ENCODE results near the gene HOXB9. TPM values are rescaled to one million over a fixed set of nuclear protein-coding genes. Genes with fewer than 3 reads are reported as not detected.

Gene HOXB9
- total and polyA plus RNA-seq, 2 experiments from 2014 or later = not detected

DNA sequence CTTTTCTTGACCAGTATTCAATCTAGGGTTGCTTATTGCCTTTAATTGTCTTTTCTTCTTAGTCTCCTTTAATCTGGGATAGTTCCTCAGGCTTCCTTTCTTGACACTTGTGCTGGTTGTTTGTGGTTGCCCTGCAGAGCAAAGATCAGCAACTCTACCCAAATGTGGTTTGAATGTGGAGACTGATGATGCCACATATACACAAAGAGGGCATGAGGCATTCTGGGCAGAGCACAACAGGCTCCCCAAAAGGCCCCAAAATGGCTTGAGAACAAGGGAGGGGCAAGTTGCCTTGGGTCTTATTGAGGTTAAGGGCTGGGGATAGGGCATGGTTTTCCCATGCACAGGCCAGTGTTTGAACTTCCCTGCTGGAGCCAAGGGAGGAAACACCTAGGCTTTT is 29.8 kb upstream of the HOXB9 start (continued):
- TF ChIP-seq POLR2AphosphoS5 (IDR thresholded peaks at IDR 0.05; ENCODE audit: low read depth) = no peak
- no peak for TF ChIP-seq EZH2phosphoT487 (IDR thresholded peaks at IDR 0.05; ENCODE audit: unreplicated experiment)
- no peak for TF ChIP-seq ETS1 (IDR thresholded peaks at IDR 0.05)
- TF ChIP-seq REST (IDR thresholded peaks at IDR 0.05; ENCODE audit: unreplicated experiment) = no peak
- TF ChIP-seq, protein P1, sequence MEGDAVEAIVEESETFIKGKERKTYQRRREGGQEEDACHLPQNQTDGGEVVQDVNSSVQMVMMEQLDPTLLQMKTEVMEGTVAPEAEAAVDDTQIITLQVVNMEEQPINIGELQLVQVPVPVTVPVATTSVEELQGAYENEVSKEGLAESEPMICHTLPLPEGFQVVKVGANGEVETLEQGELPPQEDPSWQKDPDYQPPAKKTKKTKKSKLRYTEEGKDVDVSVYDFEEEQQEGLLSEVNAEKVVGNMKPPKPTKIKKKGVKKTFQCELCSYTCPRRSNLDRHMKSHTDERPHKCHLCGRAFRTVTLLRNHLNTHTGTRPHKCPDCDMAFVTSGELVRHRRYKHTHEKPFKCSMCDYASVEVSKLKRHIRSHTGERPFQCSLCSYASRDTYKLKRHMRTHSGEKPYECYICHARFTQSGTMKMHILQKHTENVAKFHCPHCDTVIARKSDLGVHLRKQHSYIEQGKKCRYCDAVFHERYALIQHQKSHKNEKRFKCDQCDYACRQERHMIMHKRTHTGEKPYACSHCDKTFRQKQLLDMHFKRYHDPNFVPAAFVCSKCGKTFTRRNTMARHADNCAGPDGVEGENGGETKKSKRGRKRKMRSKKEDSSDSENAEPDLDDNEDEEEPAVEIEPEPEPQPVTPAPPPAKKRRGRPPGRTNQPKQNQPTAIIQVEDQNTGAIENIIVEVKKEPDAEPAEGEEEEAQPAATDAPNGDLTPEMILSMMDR (conservative IDR thresholded peaks at IDR 0.05; ENCODE audit: low read depth in 2 of 2) = no peak
- TF ChIP-seq JUNB (IDR thresholded peaks at IDR 0.05; ENCODE audit: unreplicated experiment) = no peak
- no peak for TF ChIP-seq ZNF331 (CRISPR knock-in tag; IDR thresholded peaks at IDR 0.05; ENCODE audit: low read depth)
- no peak for TF ChIP-seq STAT1 (IDR thresholded peaks at IDR 0.05; ENCODE audit: unreplicated experiment)
- TF ChIP-seq ZNF114 (CRISPR knock-in tag; IDR thresholded peaks at IDR 0.05) = no peak
- no peak for TF ChIP-seq CREB1 (CRISPR knock-in tag; IDR thresholded peaks at IDR 0.05; ENCODE audit: low read depth)

- H3K4me3 Mint-ChIP-seq = no peak overlapping the region
- peaks cover 11% of the 10 kb centered on the region; the same call in 2 of the 3 replicates for H3K4me1 Mint-ChIP-seq
- Histone ChIP-seq H3F3A (replicated peaks; ENCODE audit: low read depth) (peaks cover 26% of the 10 kb centered on the region), H3K4me1 (ENCODE audit: insufficient read depth) (peaks cover 10% of the 10 kb centered on the region), H3K79me2 (replicated peaks; ENCODE audit: insufficient read depth) (no peaks in the 10 kb centered on the region), H3K27me3 (ENCODE audit: insufficient read depth) (peaks cover 89% of the 10 kb centered on the region), H3K4me3 (no peak overlapping the region), H3K4me2 (no peak overlapping the region), H3K36me3 (ENCODE audit: insufficient read depth) (no peaks in the 10 kb centered on the region), H3K27ac (ENCODE audit: low read depth) (no peak overlapping the region), H2AFZ (no peak overlapping the region), H4K20me1 (replicated peaks; ENCODE audit: insufficient read depth) (no peaks in the 10 kb centered on the region; the same call in 1 of the 2 replicates), H3K9me2 (ENCODE audit: insufficient read depth) (no peaks in the 10 kb centered on the region)
- no peaks in the 10 kb centered on the region for H3K36me3 Mint-ChIP-seq (ENCODE audit: low read depth)
- no peaks in the 10 kb centered on the region; the same call in 2 of the 3 replicates for H3K9me3 Mint-ChIP-seq
- H3K27ac Mint-ChIP-seq = no peak overlapping the region
- DNase-seq (ENCODE audit: low spot score) (no peak), ATAC-seq (no peak)
- H3K27me3 Mint-ChIP-seq (ENCODE audit: insufficient read depth, low read depth, poor library complexity) = peaks cover 73% of the 10 kb centered on the region
- TF ChIP-seq ZNF462 (CRISPR knock-in tag; IDR thresholded peaks at IDR 0.05) = no peak
- no peak for TF ChIP-seq EZH2 (IDR thresholded peaks at IDR 0.05; ENCODE audit: low read depth, unreplicated experiment)
- no peak for TF ChIP-seq EZH2phosphoT487 (IDR thresholded peaks at IDR 0.05; ENCODE audit: unreplicated experiment)
- TF ChIP-seq CREB1 (CRISPR knock-in tag; IDR thresholded peaks at IDR 0.05; ENCODE audit: low read depth) = no peak
- TF ChIP-seq STAT1 (IDR thresholded peaks at IDR 0.05; ENCODE audit: unreplicated experiment) = no peak
- TF ChIP-seq NANOG (IDR thresholded peaks at IDR 0.05; ENCODE audit: borderline replicate concordance) = no peak
- TF ChIP-seq ZNF114 (CRISPR knock-in tag; IDR thresholded peaks at IDR 0.05) = no peak
Observed at GRCh38 chr17:48649741-48650140, 23.6 kb upstream of the HOXB9 start.
